Retina (tissue), 1 donor: ENCODE measurements around the gene MMP7.

ENCODE experiments used
- DNase-seq: peaks from one replicate; pipeline ENCODE4 v3.0.0-alpha.2; 2016

The MMP7 gene

DNA sequence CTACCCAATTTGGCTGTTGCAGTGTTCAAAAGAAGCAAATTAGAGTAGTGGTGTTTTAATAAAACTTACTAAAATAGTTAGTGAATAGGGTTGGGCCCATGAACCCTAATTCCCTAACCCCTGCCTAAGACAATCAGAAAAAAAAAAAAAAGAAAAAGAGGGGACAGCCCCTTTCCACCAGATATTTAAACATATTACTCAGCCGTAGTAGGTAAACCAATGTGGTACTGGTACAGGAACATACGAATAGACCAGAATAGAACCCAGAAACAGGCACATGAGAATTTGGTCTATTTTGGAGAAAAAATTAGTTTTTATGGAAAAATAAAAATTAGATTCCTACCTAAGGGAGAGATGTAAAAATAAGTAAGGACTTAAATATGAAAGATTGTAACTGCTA is 38.6 kb downstream of the MMP7 start:
- no peak for DNase-seq

DNA sequence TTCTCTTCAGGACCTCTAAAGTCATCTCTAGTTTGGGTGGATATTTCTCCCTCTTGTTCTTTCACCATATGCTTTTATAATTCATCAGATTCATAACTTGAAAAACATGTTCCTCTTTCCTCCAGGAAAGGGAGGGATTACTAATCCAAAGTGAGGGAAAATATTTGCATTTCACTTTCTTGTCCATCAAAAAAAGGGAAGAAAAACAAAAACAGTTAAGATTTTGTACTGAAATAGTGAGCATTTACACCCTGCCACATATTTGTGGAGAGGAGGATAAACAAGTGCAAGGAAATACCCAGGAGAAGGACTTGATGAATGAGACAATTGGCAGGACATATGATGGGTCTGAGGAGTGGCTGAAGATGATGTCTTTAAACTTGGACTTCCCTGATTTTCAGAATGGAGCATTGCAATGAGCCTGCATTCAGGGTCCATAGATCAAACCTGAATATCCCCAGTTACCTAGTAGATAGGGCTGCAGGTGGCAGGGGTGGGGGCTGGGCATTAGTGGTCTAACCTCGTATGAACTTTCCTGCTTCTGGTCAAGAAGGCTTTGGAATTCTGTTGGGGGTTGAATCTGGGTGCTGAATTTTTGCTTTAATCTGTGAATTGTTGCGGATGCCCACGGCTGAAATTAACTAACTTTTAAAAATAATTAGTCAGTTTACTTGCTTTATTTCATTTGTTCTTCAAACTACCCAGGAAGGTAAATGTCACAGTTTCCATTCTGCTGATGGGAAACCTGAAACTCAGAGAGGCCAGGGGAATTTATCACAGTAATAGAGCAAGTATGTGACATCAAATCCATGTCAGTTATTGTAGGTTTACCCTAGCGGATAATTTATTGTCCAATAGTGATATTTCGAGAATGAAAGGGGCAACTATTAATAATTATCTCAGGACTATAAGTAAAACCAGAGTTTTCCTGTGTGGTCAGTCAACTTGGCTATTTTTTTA is 41.1 kb downstream of the MMP7 start:
- DNase-seq: no peak

GRCh38 chr11:102488208-102488607 is 42.3 kb downstream of the MMP7 start:
- no peak for DNase-seq

DNA sequence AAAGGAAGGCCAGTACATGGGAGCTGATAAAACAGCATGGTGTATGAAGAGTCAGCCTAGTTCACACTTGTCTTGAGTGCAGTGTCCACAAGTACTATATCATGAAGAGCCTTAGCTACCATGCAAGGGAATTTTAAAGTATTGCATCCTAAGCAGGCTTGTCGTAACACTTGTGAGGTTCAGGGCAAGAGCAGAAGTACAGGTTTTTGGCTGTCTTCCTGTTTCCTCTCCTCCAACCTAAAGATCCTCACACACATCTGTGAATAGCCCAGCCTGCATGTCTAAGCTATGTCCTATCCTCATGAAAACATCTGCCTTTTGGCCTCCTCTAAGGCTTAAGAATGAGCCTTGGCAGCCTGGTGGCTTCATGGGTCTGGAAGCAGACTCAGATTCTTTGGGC is 43.3 kb downstream of the MMP7 start:
- DNase-seq: no peak

- DNase-seq: no peak
These were observed 44.0 kb downstream of the MMP7 start for GRCh38 chr11:102486584-102486983.

GRCh38 chr11:102485095-102485722 is 45.3 kb downstream of the MMP7 start:
- no peak for DNase-seq

- DNase-seq: no peak
These were observed 48.1 kb downstream of the MMP7 start for GRCh38 chr11:102482433-102482832.

- no peak for DNase-seq
These were observed 50.8 kb downstream of the MMP7 start for GRCh38 chr11:102479733-102480132.

DNA sequence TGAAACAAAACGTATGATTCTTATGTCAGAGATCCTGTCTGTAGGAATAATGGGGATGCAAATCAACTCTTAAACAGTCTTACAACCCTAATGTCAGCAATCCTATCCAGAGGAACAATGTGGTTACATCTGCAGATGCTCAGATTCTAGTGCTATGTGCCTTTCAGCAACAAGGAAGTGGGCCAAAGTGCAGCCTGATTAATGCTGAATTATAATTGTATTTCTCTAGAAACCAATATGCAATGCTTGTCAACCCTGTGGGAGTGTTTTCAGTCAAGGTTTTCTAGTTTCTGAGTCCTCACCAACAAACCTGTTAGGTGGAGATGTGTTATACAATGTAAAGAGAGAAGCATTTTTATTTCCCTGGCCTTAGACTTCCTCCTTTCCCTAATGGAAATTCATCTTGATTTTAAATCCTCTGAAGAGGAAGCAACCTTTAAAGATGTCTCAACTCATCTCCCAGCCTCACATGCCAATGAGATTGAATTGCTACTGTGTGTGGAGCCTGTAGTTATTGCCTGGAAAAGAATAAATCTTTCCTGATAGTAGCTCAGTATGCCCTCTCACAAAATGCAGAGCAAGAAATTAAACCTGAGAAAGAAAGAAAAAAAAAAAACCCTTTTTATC is 51.8 kb downstream of the MMP7 start:
- no peak for DNase-seq

DNA sequence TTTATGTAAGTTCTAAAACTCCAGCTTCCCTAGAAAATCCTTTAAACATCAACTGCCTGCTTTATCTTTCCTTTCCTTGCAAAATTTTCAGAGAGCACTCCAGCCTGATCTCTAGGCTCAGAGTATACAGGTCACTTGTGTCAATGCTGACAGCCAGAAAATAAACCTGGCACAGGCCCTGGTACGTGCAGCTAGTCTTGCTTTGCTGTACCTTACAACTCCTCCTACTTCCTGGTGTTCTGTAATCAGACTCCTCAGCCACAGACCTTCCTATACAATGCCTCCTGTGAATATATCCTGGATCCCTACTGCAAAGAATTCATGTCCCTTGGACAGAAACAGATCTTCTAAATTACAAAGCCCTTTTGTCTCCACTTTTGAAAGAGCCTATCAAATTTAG is 53.7 kb downstream of the MMP7 start:
- DNase-seq: no peak

DNA sequence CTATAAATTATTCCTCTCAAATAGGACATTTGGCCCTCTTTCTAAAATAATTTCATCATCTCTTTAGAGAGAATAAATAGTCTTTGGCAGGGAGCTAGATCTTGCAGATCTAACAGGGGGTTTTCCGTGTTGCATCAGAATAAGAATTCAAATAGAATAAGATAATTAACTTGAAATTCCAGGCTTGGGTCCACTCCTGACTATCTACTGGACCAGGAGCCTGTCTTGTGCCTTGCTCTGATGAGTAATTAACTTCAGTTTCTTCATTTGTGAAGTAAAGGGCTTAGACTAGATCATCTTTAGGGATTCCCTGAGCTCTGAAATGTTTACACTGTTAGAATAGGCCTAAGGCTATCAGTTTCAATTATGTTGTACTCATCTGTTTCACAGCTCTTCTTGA is 54.5 kb downstream of the MMP7 start:
- no peak for DNase-seq

DNA sequence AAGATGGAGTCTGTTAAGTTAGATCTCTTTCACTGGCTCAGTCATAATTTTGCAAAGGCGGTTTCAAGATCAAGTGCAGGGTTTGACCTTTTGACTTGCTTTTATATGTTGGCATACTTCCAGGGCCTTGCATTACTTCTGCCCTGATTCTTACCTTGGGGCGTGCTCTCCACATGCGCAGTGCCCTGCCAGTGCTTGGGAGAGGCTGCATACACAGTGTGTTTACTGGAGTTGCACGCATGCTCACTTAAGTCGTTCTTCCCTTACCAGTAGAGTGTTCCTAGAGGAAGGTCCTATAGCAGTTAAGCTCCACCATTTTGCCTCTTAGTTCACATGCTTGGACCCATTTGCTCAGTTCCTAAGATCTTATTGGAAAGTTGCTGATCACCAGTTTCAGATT is 57.0 kb downstream of the MMP7 start:
- peak; percentile 17 for DNase-seq

DNA sequence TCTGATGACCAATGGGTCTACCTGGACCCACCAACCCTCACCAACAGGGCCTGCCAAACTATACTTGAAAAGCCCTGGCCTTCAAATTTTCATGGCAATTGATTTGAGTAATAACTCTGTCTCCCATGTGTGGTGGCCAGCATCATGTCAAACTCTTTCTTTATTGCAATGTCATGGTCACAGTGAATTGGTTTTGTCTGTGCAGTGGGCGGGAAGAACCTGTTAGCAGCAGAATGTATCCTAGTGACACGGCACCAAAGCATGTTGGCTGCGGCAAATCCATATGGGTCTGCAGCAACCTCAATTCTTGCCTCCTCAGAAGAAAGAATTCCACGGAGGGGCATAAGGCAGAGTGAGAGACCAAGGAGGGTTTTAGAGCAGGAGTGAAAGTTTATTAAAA is 58.4 kb downstream of the MMP7 start:
- no peak for DNase-seq

- no peak for DNase-seq
These were observed 59.1 kb downstream of the MMP7 start for GRCh38 chr11:102471474-102471873.
